Natural killer cell (primary cell): ENCODE measurements around the gene CCDC30. TPM values are rescaled to one million over a fixed set of nuclear protein-coding genes. Genes with fewer than 3 reads are reported as not detected.

Experiments
- ATAC-seq, 3 donors: fragments of 150-1000 bp in 2 of 3; fragments of 200-7000 bp in 1 of 3; cut with Tn5 transposase; 1 replicate in 1 of 3; 2 replicates in 2 of 3; pipeline ENCODE4 v1.10.0; 2021; ENCODE audit warnings: mild to moderate bottlenecking in 2 of 3, moderate library complexity in 2 of 3
- DNase-seq, 2 donors: peaks; one replicate each; pipeline versions ENCODE4 v3.0.0 to v3.0.0-alpha.2; 2013 to 2021; ENCODE audit warnings: mixed read lengths in 1 of 2
- H3K27ac ChIP-seq: one replicate; pipeline ENCODE4 v1.5.1; 2013; ENCODE audit warnings: mild to moderate bottlenecking, low read length
- H3K27me3 ChIP-seq: one replicate; pipeline ENCODE4 v1.6.1; 2013; ENCODE audit warnings: low read length; ENCODE audit not compliant: control insufficient read depth, insufficient read depth
- H3K36me3 ChIP-seq: one replicate; pipeline ENCODE4 v1.6.1; 2013; ENCODE audit warnings: low read length; ENCODE audit not compliant: control insufficient read depth, insufficient read depth
- H3K4me1 ChIP-seq: one replicate; pipeline ENCODE4 v1.6.1; 2013; ENCODE audit warnings: low read length; ENCODE audit not compliant: control insufficient read depth, insufficient read depth
- H3K4me3 ChIP-seq: one replicate; pipeline ENCODE4 v1.5.1; 2013; ENCODE audit warnings: low read length
- H3K9me3 ChIP-seq: one replicate; pipeline ENCODE4 v1.6.1; 2013; ENCODE audit warnings: low read length; ENCODE audit not compliant: control insufficient read depth, insufficient read depth
- H3K27ac Mint-ChIP-seq, 2 donors: one replicate each; pipeline ENCODE4 v1.8.0; 2022; ENCODE audit warnings: mild to moderate bottlenecking in 2 of 2, mixed read lengths in 2 of 2, moderate library complexity in 1 of 2
- H3K27me3 Mint-ChIP-seq, 2 donors: one replicate each; pipeline ENCODE4 v1.8.0; 2022; ENCODE audit warnings: low read depth in 2 of 2, mixed read lengths in 2 of 2
- H3K36me3 Mint-ChIP-seq: one replicate; pipeline ENCODE4 v1.8.0; 2022; ENCODE audit warnings: mixed read lengths
- H3K4me1 Mint-ChIP-seq, 2 donors: one replicate each; pipeline ENCODE4 v1.8.0; 2022; ENCODE audit warnings: mixed read lengths in 2 of 2
- H3K4me3 Mint-ChIP-seq: one replicate; pipeline ENCODE4 v1.8.0; 2022; ENCODE audit warnings: mild to moderate bottlenecking, moderate library complexity, mixed read lengths
- H3K9me3 Mint-ChIP-seq, 2 donors: one replicate each; pipeline ENCODE4 v1.8.0; 2022; ENCODE audit warnings: mixed read lengths in 2 of 2
- WGBS: methylation state at CpG from one replicate; pipeline ENCODE4 v1.1.7; 2013; ENCODE audit warnings: missing lambda C conversion rate; ENCODE audit not compliant: insufficient coverage; 5-methylcytosine and 5-hydroxymethylcytosine counted together
- intact Hi-C: fragments of 100-400 bp; cut with micrococcal nuclease; formaldehyde crosslinking; loops from one replicate; pipeline ENCODE4 v1.14.2; 2022
- total RNA-seq, 4 donors: library from RNA; stranded (reverse); fragments of 120-200 nt in 1 of 4; gene quantifications; one replicate each; pipeline versions ENCODE4 v1.2.3 to v1.2.4, GENCODE V29; 2013 to 2022
- TF ChIP-seq, protein P1 (sequence below): fragments of 200-600 bp; IDR thresholded peaks from one replicate; pipeline ENCODE4 v1.8.0; 2022; ENCODE audit warnings: antibody characterized with exemption

Gene CCDC30
- total RNA-seq, 3 donors from 2014 or later (not counting 1 experiment from before 2014, with no cell fraction given) = 4.5 to 6.1 (median 5.0) TPM

DNA sequence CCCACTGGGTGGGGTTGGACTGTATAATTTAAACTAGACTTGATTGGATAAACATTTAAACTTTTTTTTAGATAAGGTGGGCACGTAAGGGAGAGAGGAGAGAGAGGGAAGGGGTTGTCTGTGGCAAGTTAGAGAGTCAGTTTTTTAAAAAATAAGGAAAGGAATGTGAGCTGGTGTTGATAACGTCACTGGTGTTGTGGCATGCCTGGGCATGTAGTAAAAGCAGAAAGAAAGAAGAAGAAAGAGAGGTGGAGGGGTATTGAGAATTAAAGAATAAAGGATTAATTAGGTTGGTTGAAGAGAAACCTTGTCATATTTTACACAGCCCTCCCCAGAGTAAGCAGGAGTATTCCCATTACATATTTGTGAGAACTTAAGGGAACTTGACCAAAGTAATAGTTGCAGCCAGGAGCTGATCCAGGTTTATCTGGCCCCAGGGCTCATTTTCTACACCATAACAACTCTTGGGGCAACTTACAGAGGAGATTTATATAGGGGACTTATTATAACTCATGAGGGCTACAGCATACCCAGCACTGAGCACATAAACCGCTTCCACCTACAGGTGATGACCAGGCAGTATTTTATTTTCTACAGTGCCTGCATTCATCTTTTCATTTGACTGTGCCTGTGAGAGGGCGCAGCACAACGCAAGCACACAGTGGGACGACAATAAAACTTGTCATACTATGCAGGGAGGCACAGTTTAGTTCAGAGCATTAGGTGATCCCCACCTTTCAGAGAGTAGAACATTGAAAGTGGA is 70.2 kb downstream of the CCDC30 start:
- TF ChIP-seq, protein P1, sequence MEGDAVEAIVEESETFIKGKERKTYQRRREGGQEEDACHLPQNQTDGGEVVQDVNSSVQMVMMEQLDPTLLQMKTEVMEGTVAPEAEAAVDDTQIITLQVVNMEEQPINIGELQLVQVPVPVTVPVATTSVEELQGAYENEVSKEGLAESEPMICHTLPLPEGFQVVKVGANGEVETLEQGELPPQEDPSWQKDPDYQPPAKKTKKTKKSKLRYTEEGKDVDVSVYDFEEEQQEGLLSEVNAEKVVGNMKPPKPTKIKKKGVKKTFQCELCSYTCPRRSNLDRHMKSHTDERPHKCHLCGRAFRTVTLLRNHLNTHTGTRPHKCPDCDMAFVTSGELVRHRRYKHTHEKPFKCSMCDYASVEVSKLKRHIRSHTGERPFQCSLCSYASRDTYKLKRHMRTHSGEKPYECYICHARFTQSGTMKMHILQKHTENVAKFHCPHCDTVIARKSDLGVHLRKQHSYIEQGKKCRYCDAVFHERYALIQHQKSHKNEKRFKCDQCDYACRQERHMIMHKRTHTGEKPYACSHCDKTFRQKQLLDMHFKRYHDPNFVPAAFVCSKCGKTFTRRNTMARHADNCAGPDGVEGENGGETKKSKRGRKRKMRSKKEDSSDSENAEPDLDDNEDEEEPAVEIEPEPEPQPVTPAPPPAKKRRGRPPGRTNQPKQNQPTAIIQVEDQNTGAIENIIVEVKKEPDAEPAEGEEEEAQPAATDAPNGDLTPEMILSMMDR = no peak
- intact Hi-C loops = no loop called here
- Mint-ChIP-seq H3K27me3 (no peaks in the 10 kb centered on the region), H3K9me3 (peaks cover 0 to 2% of the 10 kb centered on the region in 2 donors), H3K4me1 (peaks cover 13 to 18% of the 10 kb centered on the region in 2 donors), H3K27ac (no peak overlapping the region), H3K36me3 (no peaks in the 10 kb centered on the region), H3K4me3 (no peak overlapping the region)
- Histone ChIP-seq H3K27me3 (no peaks in the 10 kb centered on the region), H3K36me3 (no peaks in the 10 kb centered on the region), H3K27ac (no peak overlapping the region), H3K4me3 (no peak overlapping the region), H3K4me1 (no peaks in the 10 kb centered on the region), H3K9me3 (no peaks in the 10 kb centered on the region)
- DNase-seq (no peak), ATAC-seq (no peak)
- WGBS = 94% methylated on average over 6 of the region's 6 CpGs

DNA sequence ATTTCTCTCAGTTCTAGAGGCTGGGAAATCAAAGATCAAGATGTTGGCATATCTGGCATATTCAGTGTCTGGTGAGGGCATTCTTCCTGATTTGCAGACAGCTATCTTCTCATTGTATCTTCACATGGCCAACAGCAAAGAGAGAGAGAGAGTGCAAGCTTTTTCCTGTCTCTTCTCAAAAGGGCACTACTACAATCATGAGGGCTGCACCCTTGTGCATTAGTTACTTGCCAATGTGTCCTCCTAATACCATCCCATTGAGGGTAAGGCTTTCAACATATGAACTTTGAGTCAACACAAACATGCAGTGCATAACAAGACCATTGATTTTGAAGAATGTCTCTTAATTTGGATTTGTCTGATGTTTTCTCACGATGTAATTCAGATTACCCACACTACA is 78.0 kb downstream of the CCDC30 start:
- WGBS = no CpG with 5 or more reads among the region's 1 CpG
- Histone ChIP-seq H3K27ac (no peak overlapping the region), H3K36me3 (no peaks in the 10 kb centered on the region), H3K4me1 (no peaks in the 10 kb centered on the region), H3K9me3 (no peaks in the 10 kb centered on the region), H3K27me3 (no peaks in the 10 kb centered on the region), H3K4me3 (no peak overlapping the region)
- Mint-ChIP-seq H3K4me3 (no peak overlapping the region), H3K4me1 (no peaks in the 10 kb centered on the region), H3K9me3 (no peaks in the 10 kb centered on the region), H3K27me3 (no peaks in the 10 kb centered on the region), H3K36me3 (no peaks in the 10 kb centered on the region), H3K27ac (no peak overlapping the region)
- no peak for ATAC-seq
- no peak for DNase-seq
- TF ChIP-seq, protein P1 = no peak
- intact Hi-C loops = no loop called here

DNA sequence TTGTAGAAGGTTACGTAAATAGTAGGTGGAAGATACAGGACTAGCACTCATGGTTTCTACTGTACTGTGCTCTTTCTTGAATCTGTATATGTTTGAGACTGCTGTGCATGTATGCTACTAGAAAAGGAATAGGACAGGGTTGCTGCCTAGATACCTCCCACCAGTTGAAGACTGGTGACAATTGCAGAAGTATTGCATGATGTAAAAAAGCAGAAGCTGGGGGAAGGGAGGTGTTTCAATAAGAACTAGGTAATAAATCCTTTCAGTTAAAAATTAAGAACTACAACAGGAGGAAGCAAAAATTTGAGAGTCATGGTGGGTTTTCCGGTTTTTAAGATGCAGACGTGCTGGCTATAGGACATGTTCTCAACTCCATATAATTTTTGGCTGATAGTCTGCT is 88.1 kb downstream of the CCDC30 start:
- ATAC-seq (no peak), DNase-seq (no peak)
- H3K36me3 Mint-ChIP-seq = no peaks in the 10 kb centered on the region
- Histone ChIP-seq H3K27me3 (no peaks in the 10 kb centered on the region), H3K9me3 (no peaks in the 10 kb centered on the region), H3K4me1 (no peaks in the 10 kb centered on the region), H3K27ac (no peak overlapping the region), H3K36me3 (no peaks in the 10 kb centered on the region), H3K4me3 (no peak overlapping the region)
- no peaks in the 10 kb centered on the region for H3K27me3 Mint-ChIP-seq
- 89% methylated on average over 1 of the region's 3 CpGs for WGBS
- H3K27ac Mint-ChIP-seq = no peak overlapping the region
- TF ChIP-seq, protein P1 = no peak
- H3K4me1 Mint-ChIP-seq = no peaks in the 10 kb centered on the region
- H3K9me3 Mint-ChIP-seq = no peaks in the 10 kb centered on the region
- no peak overlapping the region for H3K4me3 Mint-ChIP-seq
- intact Hi-C loops = no loop called here

DNA sequence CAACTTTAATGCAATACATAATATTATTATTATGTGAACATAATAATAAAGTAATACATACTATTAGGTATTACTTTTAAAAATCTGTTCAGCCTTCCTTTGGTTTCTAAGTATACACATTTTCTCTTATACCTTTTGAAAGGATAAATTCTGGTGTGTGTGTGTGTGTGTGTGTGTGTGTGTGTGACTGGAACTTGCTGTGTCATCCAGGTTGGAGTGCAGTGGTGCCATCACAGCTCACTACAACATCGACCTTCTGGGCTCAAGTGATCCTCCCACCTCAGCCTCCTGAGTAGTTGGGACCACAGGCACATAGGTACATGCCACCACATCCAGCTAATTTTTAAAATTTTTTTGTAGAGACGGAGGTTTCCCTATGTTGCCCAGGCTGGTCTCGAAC is 88.5 kb downstream of the CCDC30 start:
- Mint-ChIP-seq H3K27me3 (no peaks in the 10 kb centered on the region), H3K36me3 (no peaks in the 10 kb centered on the region), H3K9me3 (no peaks in the 10 kb centered on the region), H3K4me3 (no peak overlapping the region), H3K4me1 (no peaks in the 10 kb centered on the region), H3K27ac (no peak overlapping the region)
- H3K27ac ChIP-seq = no peak overlapping the region
- H3K27me3 ChIP-seq = no peaks in the 10 kb centered on the region
- intact Hi-C loops = no loop called here
- TF ChIP-seq, protein P1 = no peak
- H3K4me1 ChIP-seq = no peaks in the 10 kb centered on the region
- DNase-seq (no peak), ATAC-seq (no peak)
- no peaks in the 10 kb centered on the region for H3K36me3 ChIP-seq
- 58% methylated on average over 3 of the region's 3 CpGs for WGBS
- H3K4me3 ChIP-seq = no peak overlapping the region
- H3K9me3 ChIP-seq = no peaks in the 10 kb centered on the region
